ENCODE results near the gene POLR3B.

- TF ChIP-seq CTCF (IDR thresholded peaks at IDR 0.05) (no peak), POLR2A (IDR thresholded peaks at IDR 0.05) (no peak)
Measured at GRCh38 chr12:106522708-106523107, 165.2 kb downstream of the POLR3B start.
